HS-5 (cell line): ENCODE measurements around the gene RPTOR.

ENCODE experiments used
- DNase-seq: peaks from one replicate; pipeline ENCODE4 v3.0.0-alpha.2; 2012; ENCODE audit warnings: low read depth

Gene RPTOR

GRCh38 chr17:80893604-80894438, 349.2 kb downstream of the RPTOR start:
- no peak for DNase-seq

GRCh38 chr17:80894439-80894721, 349.7 kb downstream of the RPTOR start:
- DNase-seq, result no peak

GRCh38 chr17:80894726-80895125, 350.1 kb downstream of the RPTOR start:
- DNase-seq, result no peak

GRCh38 chr17:80895366-80895765, 350.7 kb downstream of the RPTOR start:
- no peak for DNase-seq

- no peak for DNase-seq
These were observed 354.1 kb downstream of the RPTOR start for GRCh38 chr17:80898716-80899115.

- DNase-seq, result no peak
These were observed 355.0 kb downstream of the RPTOR start for GRCh38 chr17:80899402-80900268.

- no peak for DNase-seq
These were observed 356.7 kb downstream of the RPTOR start for GRCh38 chr17:80901319-80901718.

- DNase-seq, result no peak
These were observed 357.7 kb downstream of the RPTOR start for GRCh38 chr17:80902197-80902962.

- DNase-seq, result no peak
These were observed 358.4 kb downstream of the RPTOR start for GRCh38 chr17:80902963-80903611.

- no peak for DNase-seq
These were observed 359.6 kb downstream of the RPTOR start for GRCh38 chr17:80904036-80904753.

- no peak for DNase-seq
These were observed 361.1 kb downstream of the RPTOR start for GRCh38 chr17:80905586-80906230.

GRCh38 chr17:80906364-80907259, 362.0 kb downstream of the RPTOR start:
- DNase-seq, result no peak

- DNase-seq, result no peak
These were observed 362.6 kb downstream of the RPTOR start for GRCh38 chr17:80907281-80907680.

GRCh38 chr17:80908211-80908610, 363.6 kb downstream of the RPTOR start:
- DNase-seq, result no peak

- no peak for DNase-seq
These were observed 364.1 kb downstream of the RPTOR start for GRCh38 chr17:80908776-80909175.

GRCh38 chr17:80909635-80910034, 365.0 kb downstream of the RPTOR start:
- no peak for DNase-seq

- no peak for DNase-seq
These were observed 365.4 kb downstream of the RPTOR start for GRCh38 chr17:80910043-80910442.

GRCh38 chr17:80912476-80912875, 367.8 kb downstream of the RPTOR start:
- no peak for DNase-seq

GRCh38 chr17:80913928-80914821, 369.5 kb downstream of the RPTOR start:
- DNase-seq, result no peak
